Ovary (tissue), 3 donors: ENCODE data around the gene FOXN1.

Experiments
- POLR2A ChIP-seq: fragments of 450-650 bp; IDR thresholded peaks from one replicate; pipeline ENCODE4 v1.6.1; 2017; ENCODE audit warnings: antibody characterized with exemption, mild to moderate bottlenecking, moderate library complexity
- TF ChIP-seq, protein P1 (sequence below), 3 donors: fragments of 450-650 bp in 2 of 3; fragments of 200-600 bp in 1 of 3; IDR thresholded peaks; one replicate each; pipeline versions ENCODE4 v1.5.1 to v1.8.0; 2016 to 2022; ENCODE audit warnings: antibody characterized with exemption in 3 of 3, mild to moderate bottlenecking in 1 of 3
- donor health status: DM: no; HTN: no; CAD: no.

- TF ChIP-seq, protein P1, sequence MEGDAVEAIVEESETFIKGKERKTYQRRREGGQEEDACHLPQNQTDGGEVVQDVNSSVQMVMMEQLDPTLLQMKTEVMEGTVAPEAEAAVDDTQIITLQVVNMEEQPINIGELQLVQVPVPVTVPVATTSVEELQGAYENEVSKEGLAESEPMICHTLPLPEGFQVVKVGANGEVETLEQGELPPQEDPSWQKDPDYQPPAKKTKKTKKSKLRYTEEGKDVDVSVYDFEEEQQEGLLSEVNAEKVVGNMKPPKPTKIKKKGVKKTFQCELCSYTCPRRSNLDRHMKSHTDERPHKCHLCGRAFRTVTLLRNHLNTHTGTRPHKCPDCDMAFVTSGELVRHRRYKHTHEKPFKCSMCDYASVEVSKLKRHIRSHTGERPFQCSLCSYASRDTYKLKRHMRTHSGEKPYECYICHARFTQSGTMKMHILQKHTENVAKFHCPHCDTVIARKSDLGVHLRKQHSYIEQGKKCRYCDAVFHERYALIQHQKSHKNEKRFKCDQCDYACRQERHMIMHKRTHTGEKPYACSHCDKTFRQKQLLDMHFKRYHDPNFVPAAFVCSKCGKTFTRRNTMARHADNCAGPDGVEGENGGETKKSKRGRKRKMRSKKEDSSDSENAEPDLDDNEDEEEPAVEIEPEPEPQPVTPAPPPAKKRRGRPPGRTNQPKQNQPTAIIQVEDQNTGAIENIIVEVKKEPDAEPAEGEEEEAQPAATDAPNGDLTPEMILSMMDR (IDR thresholded peaks at IDR 0.05), result no peak
- no peak for TF ChIP-seq POLR2A
These were observed 38.6 kb upstream of the FOXN1 start for GRCh38 chr17:28467456-28468025.
